SIG-M5 treated with dmso at 0.1 percent for 504 hours (cell line): ENCODE data around the gene FOXP4.

Experiments
- DNase-seq: peaks from one replicate; lab custom pipeline; 2025; ENCODE audit not compliant: unreplicated experiment; lab: John Stamatoyannopoulos, UW

Gene FOXP4

DNA sequence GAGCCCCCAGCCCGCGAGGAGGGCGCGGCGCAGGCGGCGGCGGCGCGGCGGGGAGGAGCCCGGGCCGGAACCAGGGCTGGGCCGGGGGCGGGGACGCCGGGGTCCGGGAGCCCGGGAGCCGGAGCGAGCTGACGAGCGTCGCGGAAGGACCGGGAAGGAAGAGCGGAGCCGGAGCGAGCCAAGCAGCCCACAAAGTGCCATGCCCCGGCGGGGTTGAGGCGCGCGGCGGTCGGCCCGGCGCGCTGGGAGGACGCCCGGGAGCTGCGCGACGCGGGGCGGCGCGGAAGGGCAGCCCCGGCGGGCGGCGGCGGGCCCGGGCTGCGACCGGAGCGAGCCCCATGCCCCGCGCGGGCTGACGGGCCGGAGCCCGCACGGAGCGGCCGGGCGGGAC is 289 bp downstream of the FOXP4 start:
- DNase-seq, result no peak

- peak; percentile 18 for DNase-seq
Observed at GRCh38 chr6:41546866-41547798, 951 bp downstream of the FOXP4 start.

- DNase-seq, result no peak
Observed at GRCh38 chr6:41547799-41548097, 1.6 kb downstream of the FOXP4 start.

- no peak for DNase-seq
Observed at GRCh38 chr6:41548098-41548840, 2.1 kb downstream of the FOXP4 start.

DNA sequence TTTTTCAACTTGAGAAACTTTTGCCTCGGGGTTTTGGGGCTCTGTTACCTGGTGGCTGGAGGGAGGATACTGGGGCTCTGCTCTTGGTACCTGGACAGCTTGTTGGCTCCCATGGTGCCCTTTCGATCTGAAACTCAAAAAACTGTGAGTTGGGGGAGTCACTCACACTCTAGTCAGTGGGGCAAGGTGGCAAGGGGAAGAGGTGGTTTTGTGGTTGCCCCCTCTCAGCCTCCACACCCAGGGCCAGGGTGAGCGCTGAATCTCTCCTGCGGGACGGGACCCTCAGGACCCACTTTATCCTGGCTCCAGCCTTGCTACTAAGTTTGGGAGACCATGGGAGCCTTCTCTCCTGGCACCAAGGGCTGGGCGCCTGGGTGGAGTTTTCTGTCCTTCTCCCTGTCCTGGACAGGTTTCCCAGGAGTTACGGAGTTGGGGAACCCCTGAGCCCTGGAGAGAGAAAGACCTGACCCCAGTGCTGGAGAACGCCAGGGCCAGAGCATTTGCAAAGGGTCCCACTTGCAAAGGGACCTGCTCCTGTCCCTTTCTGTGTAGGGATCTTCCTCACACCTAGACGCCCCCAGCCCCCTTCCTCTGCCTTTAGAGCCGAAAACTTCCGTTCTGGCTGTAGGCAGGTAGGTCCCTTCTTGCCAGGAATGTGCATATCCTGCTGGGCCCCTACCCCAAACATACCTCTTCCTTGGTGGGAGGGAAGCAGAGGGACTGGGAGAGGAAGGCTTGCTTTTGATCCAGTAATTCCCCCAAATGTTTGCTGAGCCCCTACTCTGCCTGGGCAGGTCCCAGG is 2.9 kb downstream of the FOXP4 start:
- DNase-seq, result no peak

DNA sequence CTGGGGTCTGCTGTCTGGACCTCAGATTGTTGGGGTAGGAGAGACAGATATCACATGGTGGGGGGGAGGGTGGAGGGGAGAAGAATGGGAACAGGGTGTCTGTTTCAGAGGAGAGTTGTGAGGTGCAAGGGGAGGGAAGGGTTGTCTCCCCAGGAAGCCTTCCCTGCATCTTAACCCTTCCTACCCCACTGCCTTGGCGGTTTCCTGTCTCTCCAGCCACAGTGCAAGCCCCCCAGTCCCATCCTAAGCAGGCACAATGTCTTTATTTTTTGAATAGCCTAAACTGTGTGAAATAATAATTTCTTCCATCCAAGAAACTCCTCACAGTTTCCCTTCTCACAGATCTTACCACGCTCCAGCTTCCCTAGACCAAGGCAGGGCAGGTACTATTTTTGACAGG is 3.5 kb downstream of the FOXP4 start:
- no peak for DNase-seq

DNA sequence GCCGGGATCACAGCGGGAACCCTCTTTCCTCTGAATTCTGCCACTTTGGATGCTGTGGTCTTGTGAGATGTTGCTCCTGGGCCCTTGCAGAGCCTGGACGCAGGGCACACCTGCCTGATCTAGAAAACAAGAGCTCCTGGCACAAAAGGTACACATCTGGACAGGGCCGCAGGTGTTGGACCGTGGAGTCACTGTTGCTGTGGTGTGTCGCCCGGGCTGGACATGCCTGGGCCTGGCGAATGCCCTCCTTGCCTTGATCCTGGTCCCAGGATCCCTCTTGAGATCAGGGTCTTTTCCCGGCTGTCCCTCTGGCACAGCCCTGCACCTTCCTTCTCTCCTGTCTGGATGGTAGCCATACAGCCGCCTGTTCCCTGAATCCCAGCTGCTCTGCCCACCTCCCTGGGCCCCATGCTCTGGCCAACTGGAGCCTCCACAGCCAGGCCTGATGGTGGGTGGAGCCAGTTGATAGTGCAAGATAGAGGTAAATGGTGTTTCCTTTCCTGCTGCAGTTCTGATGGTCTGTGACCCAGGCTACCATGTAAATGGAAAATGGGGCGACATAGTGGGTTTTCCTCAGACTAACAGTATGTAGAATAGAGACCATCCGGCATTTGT is 5.0 kb downstream of the FOXP4 start:
- no peak for DNase-seq

DNA sequence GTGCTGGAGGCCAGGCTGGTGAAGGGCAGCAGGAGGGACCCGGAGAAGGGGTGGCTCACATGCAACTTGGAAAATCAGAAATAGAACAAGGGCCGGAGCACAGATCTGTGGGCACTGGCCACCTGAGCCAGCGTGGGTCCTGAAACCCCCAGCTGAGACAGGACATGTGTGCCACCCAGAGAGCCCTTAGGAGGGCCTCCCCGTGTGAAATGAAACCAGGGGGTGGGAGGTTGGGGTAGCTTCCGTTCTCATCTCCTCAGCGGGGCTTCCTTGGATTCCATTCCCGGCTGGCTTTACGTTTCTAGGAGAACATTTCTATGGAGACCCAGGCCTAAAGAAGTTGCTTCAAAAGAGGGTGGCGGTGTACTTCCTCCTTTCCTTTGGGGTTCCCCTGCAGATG is 5.7 kb downstream of the FOXP4 start:
- no peak for DNase-seq

DNA sequence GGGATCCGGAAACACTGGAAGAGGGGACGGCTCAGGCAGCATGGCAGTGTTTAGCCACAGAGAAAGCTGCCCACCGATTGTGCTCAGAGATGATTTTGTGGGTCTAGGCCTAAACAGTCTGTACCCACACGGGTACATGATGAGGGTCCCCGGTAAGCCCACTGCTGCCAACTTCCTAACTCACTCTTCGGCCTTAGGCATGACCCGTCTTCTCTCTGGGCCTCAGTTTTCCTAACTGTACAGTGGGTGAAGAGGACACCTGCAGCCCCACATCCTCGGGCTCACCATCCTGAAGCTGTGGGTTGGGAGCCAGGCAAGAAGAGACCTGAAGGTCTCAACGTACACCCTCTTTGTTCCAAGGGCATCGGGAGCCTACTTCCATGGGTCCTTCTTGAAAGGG is 6.5 kb downstream of the FOXP4 start:
- DNase-seq, result no peak

GRCh38 chr6:41553405-41553999 is 7.3 kb downstream of the FOXP4 start:
- no peak for DNase-seq

- DNase-seq, result no peak
Observed at GRCh38 chr6:41555326-41556300, 9.4 kb downstream of the FOXP4 start.

DNA sequence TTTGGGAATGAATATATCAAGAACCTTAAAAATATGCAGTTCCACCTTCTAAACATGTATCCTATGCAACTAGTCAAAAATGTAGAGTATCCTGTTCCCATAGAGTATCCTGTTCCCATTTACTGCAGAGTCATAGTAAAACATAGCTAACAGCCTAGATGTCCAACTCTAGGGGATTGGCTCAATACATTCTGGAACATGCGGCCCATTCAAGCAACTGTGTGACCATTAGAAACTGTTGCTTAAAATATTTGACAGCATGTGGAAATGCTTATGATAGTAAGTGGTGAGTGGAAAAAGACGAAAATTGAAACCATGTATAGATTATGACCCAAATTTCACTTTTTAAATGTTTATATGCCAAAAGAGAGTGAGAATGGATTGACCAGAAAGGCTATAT is 11.2 kb downstream of the FOXP4 start:
- DNase-seq, result no peak

- no peak for DNase-seq
Observed at GRCh38 chr6:41558033-41558807, 12.0 kb downstream of the FOXP4 start.

DNA sequence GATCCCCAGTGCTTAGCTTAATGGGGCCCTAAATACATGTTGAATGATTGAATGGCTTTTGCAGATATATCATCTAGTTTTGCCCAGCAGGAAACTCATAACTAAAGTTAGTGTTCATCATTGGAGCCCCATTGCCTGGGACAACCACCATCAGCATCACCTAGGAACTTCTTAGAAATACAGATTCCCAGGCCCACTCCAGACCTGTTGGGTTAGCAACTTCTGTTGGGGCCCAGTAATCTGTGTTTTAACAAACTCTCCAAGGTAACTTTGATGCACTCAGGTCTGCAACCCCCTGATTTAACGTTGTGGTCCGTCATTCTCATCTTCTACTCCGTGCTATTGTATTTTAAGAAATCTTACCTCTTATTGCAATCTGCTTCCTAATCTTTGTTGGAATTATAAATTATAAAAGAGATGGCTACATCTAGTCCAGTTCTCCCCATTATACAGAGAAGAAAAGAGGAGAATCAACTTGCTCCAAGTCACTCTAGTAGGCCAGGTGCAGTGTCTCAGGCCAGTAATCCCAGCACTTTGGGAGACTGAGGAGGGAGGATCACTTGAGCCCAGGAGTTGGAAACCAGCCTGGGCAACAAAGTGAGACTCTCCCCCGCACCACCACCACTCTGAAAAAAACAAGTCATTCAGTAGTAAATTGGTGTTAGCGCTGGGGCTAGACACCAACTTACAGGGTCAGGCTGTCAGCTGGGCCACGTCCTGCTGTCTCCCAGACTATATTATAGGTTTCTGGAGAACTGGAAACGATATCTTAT is 13.7 kb downstream of the FOXP4 start:
- DNase-seq, result no peak

- peak; percentile 49 for DNase-seq
Observed at GRCh38 chr6:41560431-41561192, 14.4 kb downstream of the FOXP4 start.

DNA sequence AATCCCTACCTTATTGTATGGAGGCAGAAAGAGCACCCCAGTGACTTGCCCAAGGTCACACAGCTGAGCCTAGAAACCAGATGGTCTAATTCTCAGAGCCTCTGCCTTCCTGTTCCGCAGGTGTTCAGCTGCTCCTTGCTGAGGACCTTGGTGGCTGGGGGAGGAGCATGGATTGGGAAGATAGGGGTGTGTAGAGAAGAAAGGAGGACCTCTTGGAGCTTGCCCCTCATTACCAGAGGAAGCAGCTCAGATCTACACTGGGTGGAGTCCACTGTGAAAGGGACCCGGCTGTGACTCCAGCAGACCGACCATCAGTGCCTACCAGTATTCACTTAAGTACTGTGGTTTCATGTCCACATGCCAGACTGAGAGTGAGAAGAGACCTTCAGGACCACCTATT is 15.2 kb downstream of the FOXP4 start:
- DNase-seq, result no peak
